GM21529 (cell line): ENCODE data around the gene PMFBP1.
A peak's percentile ranks its signal among the peaks of the same experiment; 100 is the strongest.

Source experiments
- ATAC-seq: cut with Tn5 transposase; IDR thresholded peaks from one replicate; pipeline ENCODE4 v1.9.1; 2021; ENCODE audit not compliant: unreplicated experiment

The PMFBP1 gene

GRCh38 chr16:72172105-72173034, at the start of gene PMFBP1:
TSS of gene PMFBP1 (minus strand) at chr16:72172155. CDS start at chr16:72171208, 947 bp downstream.
- ATAC-seq, result peak; percentile 98

- no peak for ATAC-seq
Observed at GRCh38 chr16:72221630-72222024, 49.7 kb upstream of the PMFBP1 start.

GRCh38 chr16:72220875-72221629, 49.1 kb upstream of the PMFBP1 start:
- ATAC-seq, result no peak

GRCh38 chr16:72219282-72219681, 47.3 kb upstream of the PMFBP1 start:
- ATAC-seq, result no peak

- no peak for ATAC-seq
Observed at GRCh38 chr16:72216767-72217166, 44.8 kb upstream of the PMFBP1 start.

GRCh38 chr16:72214821-72215220, 42.9 kb upstream of the PMFBP1 start:
- ATAC-seq, result no peak

- no peak for ATAC-seq
Observed at GRCh38 chr16:72211110-72211509, 39.2 kb upstream of the PMFBP1 start.

DNA sequence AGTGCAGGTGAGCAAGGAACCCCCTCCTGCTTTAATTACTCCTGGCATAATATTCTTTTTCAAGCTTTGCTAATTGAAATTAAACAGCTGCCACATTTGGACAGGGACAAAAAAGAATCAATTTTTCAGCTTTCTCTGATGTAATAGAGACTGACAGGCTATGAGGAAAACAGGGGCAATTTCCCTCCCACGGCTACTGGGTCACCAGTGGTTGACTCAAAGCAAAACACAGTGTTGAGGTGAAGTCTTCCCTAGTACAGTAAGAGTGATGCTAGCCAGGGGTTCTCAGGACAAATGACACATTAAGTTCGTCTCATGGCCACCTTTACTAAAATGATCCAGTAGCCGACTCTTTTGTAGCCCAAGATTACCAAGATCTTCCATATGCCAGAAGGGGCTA, 38.6 kb upstream of the PMFBP1 start:
- no peak for ATAC-seq

- no peak for ATAC-seq
Observed at GRCh38 chr16:72210072-72210471, 38.1 kb upstream of the PMFBP1 start.

- ATAC-seq, result no peak
Observed at GRCh38 chr16:72206299-72206698, 34.3 kb upstream of the PMFBP1 start.

DNA sequence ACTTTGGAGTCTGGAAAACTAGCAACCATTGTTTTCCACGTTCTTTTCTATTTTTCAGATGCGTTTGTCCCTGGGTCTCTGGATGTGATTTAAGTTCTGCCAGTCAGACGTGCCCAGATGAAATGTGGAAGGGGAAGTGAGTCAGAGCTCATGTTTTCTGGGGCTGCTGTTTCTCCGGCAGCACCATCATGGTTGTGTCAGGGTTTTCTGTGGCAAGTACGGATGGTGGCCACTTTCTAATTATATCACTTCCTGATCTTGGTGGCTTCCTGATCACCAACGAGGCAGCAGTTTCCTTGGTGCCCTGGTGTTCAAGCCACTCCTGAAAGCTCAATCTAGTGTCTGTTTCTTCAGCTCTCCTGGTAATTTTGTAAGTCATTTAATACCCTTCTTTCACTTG, 31.4 kb upstream of the PMFBP1 start:
- ATAC-seq, result peak; percentile 79

DNA sequence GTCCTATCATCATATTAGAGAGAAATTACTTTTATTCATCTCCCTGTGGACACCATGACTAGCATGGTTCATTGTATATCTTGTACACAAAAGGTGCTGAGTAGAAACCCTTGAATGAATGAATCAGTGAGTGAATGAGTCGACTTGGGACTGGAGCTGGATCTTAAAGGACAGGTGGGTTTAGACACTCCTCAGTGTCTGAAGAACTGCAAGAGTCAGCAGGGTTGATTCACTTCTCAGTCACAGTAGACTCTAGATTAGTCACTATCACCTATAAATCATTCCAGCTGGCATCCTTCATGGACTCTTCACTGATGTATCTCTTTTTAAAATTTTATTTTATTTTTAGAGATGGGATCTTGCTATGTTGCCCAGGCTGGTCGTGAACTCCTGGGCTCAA, 30.1 kb upstream of the PMFBP1 start:
- ATAC-seq, result no peak

DNA sequence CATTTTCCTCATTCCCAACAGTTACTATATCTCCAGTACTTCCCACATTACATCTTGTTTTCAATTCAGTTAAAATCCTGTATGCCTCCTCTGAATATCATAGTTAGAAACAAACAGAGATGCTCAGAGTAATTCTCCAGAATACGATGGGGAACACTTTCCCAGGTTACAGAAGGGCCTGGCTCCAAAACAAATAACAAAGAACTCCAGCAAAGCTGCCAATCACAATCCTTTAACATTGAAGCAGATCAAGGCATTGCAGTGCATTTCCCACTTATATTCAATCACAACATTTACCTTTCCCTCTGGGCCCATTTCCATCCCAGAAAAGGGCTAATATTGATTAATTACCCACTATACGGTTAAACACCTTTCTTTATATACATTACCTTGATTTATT, 29.4 kb upstream of the PMFBP1 start:
- no peak for ATAC-seq

DNA sequence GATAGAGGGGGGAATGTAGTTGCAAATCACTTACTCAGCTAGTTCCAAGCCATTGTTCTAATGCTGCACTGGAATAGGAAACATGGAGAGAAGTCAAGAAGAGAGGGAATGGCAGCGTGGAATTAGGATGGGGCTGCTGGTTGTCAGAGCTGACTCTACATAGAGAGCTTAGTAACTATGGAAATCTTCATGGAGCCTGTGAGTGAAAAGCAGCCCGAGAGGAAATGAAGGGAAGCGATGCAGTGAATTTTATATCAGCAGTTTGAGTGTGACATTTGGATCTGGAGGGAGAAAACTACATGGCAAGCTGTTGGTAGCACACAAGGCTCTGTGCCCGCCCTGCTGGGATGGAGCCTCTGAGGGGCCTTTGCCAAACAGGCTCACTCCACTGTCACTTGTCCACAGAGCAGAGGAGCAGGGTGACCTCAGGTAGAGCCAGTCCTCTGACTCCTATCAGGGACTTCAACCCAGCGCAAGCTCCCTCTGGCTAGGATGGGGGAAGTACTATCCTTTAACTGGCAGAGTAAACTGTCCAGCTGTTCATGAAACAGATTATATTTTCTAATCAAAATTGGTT, 27.9 kb upstream of the PMFBP1 start:
- ATAC-seq, result no peak

- no peak for ATAC-seq
Observed at GRCh38 chr16:72198771-72199201, 26.8 kb upstream of the PMFBP1 start.

DNA sequence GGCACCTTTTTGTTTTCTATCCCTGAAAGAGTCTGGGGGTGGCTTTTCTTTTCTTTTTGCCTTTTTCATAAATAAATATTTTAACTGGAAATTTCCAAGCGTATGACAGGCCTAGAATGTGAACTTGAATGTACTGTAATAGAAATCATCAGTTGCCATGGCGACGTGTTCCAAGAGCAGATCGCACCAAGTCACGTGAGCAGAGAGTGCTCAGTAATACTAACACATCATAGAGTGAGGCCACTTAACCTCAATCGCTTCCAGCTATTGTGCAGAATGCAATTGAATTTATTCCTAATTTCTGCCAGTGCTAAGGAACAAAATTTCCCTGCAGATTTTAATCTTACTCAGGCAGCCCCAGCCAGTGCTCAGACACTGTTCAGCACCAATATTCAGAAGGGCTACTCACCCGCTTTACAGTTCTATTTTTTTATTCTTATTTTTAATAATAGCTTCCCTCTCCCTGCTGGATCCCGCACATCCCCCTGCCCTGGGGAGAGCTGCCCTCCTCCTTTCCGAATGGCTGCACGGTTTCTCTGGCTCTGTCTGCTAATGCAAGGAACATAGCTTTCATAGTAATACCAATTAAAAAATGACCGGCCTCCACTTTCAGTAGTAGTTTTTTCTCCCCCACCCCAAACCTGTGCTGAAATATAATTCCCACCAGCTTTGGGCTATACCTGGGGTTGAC, 26.2 kb upstream of the PMFBP1 start:
- ATAC-seq, result no peak

GRCh38 chr16:72197545-72197944, 25.6 kb upstream of the PMFBP1 start:
- ATAC-seq, result no peak

- ATAC-seq, result no peak
Observed at GRCh38 chr16:72195609-72196008, 23.7 kb upstream of the PMFBP1 start.

DNA sequence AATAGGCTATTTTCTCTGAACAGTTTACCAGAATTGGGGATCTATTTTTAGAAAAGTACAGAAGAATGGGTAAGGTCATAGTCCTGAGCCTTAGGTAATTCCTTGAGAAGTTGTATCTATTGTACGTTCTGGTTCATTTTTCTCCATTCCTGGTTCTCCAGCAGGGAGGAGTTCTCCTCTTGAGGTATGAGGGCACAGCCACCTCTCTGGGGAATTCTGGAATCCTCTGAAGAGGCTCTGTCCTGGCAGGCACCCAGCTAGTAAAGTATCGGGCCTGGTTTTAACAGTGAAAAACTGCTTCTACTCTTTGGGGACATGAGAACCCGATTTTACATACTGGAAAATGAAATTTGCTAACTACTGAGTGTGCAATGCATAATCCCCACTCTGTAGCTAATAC, 19.6 kb upstream of the PMFBP1 start:
- ATAC-seq, result no peak

GRCh38 chr16:72189865-72190371, 18.0 kb upstream of the PMFBP1 start:
- ATAC-seq, result no peak

GRCh38 chr16:72188541-72188940, 16.6 kb upstream of the PMFBP1 start:
- no peak for ATAC-seq
